Fibroblast of skin of right quadriceps (primary cell): ENCODE results near the gene HNRNPR.
A peak's percentile ranks its signal among the peaks of the same experiment; 100 is the strongest.

Experiments used
- DNase-seq: peaks from one replicate; pipeline ENCODE4 v3.0.0-alpha.2; 2013

HNRNPR gene

DNA sequence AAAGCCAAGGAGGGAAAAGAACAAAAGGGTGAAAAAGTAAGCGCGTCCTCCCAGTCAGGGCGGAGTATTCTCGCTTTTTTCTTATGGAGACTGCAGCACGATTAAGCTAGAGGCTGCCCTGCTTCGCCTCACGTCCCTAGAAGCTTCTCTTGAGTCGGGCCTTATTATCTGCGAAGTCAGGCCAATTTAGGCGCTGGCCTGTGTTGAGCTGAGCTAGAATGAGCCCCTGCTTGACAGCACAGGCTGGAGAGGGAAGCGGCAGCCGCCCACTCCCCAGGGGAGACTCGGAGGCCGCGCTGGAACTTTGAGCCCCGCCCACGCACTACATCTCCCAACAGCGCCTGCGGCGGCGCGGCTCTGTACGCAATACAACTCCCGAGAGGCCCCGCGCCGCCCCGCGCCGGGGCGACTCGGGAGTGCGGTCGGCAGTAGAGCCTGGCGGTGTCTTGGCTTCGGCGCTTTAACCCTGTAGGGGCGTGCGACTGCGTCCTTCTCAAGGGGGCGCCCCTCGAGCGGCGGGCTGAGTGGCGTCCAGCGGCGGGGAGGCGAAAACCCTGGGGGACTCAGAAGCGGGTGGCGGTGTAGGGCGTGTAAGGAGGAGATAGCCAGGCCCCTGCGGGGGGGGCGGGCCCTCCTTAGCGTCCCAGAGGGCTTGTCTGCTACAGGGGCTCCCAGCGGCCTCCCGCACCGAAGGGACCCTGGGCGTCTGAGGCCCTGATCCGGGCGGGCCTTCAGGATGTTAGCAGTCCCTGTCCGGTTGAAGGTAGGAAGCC, 24.7 kb upstream of the HNRNPR start:
- peak; percentile 93 for DNase-seq

DNA sequence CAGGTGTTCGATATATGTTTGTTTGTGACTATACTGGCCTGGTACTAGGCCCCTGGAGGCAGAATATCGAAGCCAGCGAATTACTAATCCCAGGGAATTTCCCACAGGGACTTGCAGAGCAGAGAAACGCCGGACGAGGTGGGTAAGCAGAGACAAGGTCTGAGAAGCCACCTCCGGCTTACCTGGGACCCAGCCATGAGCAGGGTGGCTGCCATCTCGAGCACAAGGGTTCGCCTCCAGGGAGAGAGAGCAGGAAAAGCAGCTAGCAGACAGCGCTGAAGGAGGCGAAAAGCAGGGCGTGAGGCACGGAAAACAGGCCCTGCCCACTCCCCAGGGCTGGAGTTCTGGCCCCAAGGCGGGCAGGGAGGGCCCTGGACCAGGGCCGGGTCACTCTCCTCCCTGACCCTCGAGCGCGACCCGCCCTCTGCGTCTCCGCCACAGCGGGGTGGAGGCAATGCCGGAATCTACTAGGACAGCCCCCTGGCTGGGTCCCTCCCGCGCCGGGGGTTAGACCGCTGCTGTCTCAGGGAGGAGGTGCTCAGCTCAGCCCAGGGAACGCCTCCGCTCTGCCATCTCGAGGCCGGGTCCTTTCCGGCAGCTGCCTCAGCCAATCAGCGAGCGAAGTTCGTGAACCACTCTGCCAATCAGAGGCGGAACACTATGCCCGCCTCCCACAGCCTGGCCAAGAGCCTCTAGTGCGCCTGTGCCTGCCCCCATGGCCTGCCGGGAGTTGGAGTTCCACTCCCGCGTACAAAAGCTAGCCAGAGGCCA, 23.9 kb upstream of the HNRNPR start:
- DNase-seq, result peak; percentile 99

DNA sequence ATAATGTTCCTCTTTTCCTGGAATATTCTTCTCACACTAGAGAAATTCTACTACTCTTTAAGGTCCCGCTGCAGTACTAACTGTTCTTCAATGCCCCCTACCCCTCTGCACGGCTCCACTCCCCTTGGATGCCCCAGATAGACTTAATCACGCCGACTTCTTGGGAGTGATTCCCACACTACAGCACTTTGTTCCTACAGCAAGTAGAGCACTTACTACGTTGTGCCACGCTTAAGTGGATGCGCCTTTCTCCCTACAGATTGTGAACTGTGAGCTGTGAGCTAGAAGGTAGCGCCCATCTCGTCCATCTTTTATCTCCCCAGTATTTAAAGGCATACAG, 23.3 kb upstream of the HNRNPR start:
- DNase-seq, result no peak

DNA sequence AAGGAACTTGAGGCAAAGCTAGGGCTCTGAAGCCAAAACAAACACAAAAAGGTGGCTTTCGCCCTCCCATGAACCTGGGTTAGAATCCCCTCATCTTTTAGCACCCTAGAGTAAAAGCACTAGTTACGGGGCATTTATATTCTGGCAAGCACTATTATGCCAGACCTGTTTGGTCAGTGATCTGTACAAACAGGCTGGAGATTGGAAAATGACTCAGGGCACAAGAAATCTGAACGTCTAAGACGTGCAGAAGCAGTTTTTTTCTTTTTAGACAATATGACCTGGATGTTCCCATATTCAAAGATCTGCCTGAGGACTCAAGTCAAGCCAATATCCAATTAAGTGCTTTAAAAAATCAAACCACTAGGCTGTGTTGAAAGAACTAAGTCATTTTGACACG, 22.5 kb upstream of the HNRNPR start:
- no peak for DNase-seq

DNA sequence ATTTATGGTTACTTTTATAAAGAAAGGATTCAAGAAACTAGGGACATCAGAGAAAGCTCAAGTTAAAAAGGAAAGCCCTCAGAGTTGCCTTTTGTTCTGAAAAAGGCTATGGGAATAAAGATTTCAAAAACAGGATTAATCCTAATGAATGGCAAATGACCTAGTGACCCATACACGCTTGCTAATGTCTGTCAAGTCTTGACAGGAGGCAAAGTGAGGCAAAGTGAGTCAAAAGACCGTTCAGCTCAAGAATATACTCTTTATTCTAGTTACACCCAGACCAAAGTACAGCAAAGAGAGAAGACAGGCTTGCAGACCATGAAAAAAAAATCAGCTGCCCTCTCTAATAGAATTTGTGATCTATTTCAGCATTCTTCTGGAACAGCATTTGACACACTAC, 22.1 kb upstream of the HNRNPR start:
- no peak for DNase-seq

DNA sequence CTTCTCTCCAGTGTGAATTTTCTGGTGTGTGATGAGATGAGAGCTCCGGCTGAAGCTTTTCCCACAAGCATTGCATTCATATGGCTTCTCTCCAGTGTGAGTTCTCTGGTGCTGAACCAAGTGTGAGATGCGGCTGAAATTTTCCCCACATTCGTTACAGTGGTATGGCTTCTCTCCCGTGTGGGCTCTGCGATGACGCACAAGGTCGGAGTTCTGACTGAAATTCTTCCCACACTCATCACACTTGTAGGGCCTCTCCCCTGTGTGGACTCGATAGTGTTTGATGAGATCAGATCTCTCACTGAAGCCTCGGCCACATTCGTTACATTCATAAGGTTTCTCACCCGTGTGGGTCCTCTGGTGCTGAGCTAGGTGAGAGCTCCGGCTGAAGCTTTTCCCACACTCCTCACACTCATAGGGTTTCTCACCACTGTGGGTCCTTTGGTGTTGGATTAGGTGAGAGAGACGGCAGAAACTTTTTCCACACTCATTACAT, 18.2 kb upstream of the HNRNPR start:
- no peak for DNase-seq

DNA sequence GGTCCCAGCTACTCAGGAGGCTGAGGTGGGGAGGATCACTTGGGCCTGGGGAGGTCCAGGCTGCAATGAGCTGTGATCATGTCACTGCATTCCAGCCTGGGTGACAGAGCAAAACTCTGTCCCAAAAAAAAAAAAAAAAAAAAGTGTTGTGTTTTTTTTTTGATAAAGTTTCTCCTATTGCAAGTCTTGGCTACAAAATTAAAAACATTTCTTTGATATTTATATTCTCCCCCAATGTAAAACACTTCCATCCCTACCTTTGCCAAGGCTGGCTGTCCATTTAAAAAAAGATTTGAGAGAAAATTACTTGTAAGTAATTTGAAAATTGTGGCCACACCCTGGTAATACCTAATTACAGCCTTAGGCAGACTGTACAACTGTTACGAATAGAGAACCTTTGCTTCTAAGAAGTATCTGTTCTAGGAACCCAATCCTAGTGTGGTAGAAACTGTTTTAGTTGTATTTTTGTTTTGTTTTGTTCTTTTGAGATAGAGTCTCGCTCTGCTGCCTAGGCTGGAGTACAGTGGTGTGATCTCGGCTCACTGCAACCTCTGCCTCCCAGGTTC, 14.3 kb upstream of the HNRNPR start:
- DNase-seq, result no peak

DNA sequence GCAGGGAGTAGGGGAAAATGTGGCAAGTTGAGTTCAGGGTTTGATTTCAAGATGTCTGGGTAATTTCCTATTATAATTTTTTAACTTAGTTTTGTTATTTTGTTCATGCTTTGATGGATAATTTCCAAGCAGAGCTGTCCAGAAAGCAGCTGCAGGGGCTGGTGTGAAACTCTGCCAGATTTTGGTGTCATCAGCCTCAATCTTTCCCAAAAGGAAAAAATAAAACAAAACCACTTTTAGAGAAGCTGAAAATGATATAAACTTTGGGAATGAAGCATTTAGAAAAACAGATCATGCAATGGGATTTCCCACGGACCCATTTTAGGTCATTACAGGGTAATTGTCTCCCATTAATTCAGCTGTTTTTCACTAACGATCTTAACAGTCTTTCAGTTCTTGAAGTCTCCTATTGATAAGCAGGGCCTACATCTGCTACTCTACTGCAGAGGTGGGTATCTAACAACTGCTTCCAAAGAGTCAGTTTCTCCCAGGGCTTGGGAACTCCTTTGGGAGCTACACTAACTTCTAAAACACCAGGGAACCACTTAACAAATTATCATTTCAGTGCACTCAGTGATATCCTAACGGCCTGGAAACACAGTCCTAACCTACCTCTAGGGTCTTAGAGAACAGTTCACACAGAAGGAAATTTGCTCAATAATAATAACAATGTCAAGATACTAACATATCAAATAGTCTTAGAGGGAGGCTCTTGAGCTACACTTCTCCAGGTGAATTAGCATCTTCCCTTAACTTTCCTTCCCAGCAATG, 13.2 kb upstream of the HNRNPR start:
- DNase-seq, result no peak

DNA sequence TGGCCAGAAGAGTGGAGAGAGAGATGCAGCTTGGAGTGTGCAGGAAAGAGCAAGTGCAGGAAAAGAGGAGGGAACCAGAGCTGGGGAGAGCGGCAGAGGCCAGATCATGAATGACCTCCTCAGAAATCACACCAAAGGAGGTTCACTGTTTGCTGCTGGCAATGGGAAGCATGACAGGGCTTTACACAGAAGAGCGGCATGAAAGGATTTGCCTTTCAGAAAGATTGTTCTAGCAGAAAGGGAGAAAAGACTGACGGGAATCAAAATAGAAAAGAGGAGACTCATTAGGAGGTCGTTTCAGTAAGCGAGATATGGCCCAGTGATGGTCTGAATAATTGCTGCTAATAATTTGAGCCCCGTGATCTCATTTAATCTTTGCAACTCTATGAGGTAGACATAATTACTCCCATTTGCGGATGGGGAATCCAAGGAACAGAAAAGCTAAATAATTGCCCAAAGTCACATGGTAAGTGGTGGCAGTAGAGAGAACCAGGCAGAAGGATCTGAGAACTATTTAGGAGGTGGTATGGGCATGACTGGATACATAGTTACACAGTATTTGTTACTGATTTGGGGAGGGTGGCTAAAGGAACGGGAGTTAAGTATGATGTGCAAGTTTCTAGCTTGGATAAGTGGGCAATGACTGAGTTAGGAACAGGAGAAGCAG, 12.5 kb upstream of the HNRNPR start:
- DNase-seq, result no peak

DNA sequence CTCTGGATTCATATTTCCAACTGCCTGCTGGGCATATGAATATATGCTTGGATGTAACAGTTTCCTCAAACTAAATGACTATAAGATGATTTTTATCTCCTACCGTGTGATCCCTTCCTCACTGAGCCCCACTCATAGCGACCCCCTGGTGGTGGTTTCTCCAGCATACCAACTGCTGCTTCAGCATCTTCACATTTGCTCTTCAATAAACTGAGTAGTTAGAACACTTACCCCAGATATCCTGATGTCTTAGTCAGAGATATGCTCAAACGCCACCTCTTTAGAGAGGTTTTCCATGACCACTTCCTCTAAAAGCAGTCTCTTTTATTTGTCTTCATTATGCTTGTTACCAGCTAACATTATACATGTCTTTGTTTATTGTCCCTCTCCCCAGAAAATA, 10.2 kb upstream of the HNRNPR start:
- DNase-seq, result no peak

DNA sequence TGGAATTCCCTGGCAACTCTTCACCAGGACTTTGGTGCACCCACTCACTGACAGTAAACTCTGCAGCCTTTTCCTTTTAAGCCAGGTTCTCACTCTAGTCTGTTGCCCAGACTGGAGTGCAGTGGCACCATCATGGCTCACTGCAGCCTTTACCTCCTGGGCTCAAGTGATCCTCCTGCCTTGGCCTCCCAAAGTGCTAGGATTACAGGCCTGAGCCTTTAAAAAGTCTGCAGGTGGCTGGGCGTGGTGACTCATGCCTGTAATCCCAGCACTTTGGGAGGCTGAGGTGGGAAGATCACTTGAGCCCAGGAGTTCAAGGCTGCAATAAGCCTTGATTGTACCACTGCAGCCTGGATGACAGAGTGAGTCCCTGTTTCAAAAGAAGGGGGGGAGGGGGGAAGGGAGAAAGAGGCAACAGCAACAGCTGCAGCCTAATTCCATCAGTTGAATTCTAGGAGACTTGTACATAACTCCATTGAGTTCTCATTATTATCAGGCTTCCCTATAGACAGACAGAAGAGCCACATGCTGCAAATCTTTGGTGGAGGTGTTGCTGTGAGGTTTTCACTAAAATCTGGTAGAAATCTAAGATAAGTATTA, 8.1 kb upstream of the HNRNPR start:
- no peak for DNase-seq

DNA sequence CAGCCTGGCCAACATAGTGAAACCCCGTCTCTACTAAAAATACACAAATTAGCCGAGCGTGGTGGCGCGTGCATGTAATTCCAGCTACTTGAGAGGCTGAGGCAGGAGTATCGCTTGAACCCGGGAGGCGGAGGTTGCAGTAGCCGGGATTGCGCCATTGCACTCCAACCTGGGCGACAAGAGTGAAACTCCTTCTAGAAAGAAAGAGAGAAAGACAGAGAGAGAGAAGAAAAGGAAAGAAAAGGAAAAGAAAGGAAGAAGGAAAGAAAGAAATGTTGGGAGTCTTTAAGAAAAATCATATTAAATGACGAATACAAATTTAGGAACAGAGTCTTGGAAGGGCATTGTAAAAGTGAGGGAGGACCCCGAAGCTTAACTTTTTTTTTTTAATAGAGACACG, 1.8 kb upstream of the HNRNPR start:
- DNase-seq, result no peak

DNA sequence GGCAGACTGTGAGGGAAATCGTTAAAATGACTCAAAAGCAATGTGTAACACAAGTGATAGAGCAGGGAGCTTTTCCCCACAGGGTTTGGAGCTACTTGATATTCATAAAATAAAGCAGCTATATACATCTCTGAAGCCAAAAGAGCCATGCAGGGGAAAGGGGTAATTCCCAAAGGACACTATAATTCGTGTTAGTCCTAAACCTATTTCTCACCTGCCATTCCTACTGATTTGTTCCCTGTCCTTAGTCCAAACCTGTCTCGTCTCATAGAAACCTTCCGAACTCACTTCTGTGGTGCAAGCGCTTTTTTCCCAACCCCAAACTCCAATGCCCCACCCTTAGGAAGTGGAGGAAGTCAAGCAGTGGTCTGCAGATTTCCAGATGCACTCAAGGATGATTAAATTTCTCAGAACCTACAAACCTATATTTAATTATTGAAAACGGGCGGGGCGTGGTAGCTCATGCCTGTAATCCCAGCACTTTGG, 946 bp upstream of the HNRNPR start:
- DNase-seq, result peak; percentile 35

DNA sequence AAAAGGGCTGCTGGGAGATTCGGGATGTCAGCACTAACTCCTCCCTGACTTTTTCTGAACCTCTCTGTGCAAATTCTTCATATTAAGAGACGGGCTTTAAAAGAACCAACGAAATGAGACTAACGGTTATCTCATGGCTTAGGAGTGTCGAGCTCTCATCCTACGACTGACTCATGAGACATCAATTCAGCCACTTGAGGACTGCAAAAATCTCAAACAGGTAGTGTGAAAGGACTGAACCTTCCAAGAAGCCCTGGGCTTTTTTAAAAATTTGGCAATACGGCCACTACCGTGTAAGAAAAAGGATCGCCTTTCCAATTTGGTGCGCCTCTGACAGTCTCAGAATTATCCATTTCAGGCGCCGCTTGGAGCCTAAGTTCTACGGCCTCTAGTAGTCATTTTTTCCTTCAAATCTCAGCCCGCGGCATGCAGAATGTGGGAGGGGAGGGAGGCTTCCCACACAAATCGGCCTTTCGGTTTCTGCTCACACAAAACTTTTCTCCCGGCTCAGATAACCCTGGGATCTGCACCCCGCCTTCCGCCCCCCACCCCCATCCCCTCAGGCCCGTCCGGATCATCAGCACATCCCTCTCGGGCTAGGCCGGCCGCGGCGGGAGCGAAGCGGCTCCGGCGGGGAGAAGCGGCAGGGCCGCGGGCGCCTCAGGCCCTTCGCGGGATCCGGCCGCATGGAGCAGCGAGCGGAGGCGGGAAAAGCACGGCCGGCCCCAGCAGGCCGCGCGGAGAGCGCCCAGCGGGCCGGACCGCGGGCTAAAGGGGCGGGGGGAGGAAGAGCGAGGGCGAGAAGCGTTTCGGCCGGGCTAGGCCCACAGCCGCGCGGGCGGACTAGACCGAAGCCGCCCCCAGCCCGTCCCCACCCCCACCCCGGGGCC, 618 bp downstream of the HNRNPR start:
- peak; percentile 82 for DNase-seq

DNA sequence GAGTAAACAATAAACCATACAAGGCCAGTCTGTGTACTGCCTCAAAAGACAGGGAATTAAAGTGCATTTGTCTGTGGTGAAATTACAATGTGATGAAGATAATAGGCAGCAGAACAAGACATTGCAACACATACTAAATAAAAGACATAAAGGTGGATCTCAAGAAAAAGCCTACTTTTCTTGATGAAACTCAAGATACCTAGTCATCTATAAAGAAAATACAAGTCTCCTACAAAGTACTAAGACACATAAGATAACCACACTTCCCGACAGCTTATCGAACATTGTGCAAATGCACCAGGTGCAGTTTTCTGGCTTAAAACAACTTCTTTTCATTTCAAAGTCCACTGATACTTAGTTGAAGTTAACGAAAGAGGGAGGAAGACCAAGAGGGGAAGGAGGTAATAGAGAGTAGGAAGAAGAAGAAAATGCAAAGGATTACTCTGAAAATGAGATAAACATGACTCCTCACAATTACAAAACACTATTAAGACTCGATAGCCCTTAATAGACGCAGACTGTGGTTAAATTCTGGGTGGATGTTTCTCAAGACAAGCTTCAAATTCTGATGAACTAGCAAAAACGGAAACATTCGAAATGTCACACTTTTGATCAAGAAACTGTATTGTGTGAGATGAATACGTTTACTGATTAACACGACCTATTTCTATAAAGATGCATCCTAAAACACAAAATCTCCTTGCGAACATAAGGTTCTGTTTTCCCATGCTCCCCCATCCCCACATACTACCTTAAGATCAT, 2.0 kb downstream of the HNRNPR start:
- no peak for DNase-seq

DNA sequence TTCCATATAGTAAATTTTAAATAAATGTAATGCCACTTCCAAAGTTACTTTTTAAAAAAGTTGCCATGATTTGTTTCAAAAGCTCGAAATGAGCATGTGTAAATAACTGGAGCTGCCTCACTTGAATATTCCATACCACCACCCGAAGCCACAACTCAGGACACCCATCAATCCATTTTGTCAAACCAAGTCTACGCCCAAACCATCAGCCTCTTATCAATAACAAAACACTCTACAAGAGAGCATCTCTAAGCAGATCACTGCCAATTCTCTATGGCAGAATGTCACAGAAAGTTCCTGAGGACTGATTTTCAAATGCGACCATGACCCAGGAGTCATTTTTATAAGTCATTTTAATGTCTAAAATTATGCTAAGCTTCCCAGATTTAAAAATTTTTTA, 4.5 kb downstream of the HNRNPR start:
- no peak for DNase-seq

DNA sequence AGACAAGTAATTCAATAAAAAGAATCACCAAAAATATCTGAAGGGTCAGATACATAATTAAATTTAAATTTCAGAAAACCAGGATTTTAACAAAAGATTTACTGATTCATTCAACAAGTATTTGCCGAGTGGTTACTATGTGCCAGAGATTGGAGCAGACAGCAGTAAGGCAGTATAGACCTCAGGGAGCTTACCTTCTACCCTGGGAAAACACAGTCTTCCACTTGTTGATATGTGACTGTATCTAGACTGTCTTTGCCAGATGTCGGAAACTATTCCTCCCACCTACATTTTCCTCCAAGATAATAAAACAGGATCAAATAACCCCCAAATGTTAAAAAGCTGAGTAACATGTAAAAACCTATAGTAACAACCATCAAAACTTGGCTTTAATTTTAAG, 6.2 kb downstream of the HNRNPR start:
- no peak for DNase-seq

DNA sequence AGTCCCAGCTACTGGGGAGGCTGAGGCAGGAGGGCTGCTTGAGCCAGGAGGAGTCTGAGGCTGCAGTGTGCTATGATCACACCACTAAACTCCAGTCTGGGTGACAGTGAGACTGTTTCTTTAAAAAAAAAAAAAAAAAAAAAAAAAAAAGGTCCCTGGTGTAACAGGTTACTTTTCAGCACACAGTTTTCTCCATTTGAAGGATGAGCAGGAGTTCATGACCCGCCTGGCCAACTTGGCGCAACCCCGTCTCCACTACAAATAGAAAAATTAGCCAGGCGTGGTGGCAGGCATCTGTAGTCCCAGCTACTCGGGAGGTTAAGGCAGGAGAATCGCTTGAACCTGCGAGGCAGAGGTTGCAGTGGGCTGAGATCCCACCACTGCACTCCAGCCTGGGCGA, 12.4 kb downstream of the HNRNPR start:
- no peak for DNase-seq

DNA sequence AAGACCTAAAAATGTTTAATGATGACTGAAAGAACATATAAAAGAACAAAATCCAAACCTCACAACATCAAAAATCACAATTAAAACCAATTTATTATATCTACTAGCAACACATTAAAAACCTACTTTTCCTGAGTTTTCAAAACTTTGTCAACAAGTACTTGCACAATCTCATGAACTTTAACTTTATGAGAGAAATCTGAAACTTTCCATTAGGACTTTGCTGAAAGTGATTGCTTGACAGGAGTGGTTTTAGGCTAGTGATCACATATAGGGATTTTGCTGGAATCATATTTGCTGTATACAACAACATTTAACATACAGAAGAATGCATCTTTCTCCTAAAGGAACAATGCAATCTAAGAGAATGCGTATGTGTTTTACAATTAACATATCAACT, 13.2 kb downstream of the HNRNPR start:
- no peak for DNase-seq

DNA sequence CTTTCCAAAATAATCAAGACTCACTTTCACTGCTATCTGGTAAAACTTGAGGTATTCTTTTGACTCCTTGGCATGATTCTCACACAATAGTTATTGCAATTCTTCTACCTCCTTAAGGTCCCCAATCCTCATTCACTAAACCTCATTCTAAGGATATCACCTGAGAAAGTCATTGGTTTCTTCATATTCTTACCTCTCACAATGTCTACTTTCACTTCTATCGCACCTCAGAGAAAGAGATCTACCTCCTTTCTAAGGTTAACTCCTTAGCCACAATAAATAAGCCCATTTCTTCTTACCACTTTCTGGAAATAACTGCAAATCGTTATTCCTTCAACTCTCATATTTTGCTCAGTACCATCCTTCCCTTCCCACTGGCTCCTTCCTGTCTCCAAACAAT, 18.7 kb downstream of the HNRNPR start:
- no peak for DNase-seq
